ENCODE measurements around the gene FBN3.

FBN3 gene

GRCh38 chr19:8088752-8089663 is 60.4 kb downstream of the FBN3 start:
- DNase-seq = no peak

GRCh38 chr19:8087876-8088275 is 61.5 kb downstream of the FBN3 start:
- DNase-seq = no peak

DNA sequence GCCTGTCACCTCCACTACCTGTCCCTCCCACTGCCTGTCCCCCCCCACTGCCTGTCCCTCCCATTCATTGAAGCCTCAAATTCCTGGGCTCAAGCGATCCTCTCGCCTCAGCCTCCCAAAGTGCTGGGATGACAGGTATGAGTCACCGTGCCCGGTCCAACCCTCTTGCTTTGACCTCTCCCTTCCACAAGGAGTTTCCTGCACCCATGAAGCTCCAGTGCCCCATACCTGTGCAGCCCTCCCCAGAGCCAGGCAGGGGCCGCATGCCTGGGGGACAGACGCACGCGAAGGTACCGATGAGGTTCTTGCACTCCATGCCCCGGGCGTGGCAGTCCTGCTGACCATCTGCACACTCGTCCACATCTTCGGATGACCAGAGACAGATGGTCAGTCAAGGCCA is 62.5 kb downstream of the FBN3 start:
- no peak for DNase-seq

DNA sequence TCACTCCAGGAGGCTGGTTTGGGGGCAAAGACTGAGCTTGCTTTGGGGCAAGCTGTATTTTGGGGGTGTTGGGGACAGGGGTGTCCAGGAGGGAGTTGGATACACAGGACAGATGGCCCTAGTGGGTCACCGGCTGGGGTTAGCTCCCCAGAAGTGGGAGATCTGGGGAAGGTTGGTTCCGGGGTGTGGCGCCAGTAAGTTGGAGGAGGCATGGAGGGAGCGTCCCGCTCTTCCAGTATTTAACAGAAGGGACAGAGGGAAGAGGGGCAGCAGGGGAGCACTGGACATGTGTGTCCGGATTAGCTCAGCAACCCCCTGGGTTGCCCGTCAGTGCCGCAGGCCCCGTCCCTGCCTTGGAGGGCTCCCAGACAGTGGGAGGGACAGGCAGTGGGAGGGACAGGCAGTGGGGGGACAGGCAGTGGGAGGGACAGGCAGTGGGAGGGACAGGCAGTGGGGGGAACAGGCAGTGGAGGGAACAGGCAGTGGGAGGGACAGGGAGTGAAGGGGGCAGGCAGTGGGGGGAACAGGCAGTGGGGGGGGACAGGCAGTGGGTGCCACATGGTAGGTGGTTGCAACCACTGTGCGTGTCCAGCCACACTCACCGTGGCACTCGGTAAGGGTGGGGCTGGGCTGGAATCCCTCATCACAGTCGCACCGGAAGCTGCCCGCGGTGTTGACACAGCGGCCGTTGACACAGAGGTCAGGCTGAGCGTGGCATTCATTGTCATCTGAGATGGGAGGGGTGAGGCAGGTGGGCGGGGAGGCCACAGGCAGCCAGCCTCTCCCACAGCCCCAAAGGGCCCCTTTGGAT is 63.6 kb downstream of the FBN3 start:
- DNase-seq = no peak

- no peak for DNase-seq
These were observed 65.2 kb downstream of the FBN3 start for GRCh38 chr19:8084152-8084551.

DNA sequence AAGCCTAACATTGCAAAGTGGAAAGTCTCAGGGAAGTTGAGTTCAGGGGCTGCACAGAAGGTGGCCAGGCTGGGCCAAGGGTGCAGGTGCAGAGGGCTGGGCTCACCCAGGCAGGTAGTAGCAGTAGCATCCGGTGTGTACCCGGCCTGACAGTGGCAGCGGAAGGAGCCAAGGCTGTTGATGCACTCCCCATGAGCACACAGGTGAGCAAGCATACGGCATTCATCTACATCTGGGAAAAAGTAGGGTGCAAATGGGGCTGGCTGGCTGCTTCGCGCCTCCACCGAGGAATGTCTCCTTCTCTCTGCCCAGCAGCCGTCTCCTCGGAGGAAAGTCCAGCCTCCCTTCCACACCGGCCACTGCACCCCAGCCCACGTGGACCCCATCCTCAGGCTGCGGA is 66.3 kb downstream of the FBN3 start:
- no peak for DNase-seq

DNA sequence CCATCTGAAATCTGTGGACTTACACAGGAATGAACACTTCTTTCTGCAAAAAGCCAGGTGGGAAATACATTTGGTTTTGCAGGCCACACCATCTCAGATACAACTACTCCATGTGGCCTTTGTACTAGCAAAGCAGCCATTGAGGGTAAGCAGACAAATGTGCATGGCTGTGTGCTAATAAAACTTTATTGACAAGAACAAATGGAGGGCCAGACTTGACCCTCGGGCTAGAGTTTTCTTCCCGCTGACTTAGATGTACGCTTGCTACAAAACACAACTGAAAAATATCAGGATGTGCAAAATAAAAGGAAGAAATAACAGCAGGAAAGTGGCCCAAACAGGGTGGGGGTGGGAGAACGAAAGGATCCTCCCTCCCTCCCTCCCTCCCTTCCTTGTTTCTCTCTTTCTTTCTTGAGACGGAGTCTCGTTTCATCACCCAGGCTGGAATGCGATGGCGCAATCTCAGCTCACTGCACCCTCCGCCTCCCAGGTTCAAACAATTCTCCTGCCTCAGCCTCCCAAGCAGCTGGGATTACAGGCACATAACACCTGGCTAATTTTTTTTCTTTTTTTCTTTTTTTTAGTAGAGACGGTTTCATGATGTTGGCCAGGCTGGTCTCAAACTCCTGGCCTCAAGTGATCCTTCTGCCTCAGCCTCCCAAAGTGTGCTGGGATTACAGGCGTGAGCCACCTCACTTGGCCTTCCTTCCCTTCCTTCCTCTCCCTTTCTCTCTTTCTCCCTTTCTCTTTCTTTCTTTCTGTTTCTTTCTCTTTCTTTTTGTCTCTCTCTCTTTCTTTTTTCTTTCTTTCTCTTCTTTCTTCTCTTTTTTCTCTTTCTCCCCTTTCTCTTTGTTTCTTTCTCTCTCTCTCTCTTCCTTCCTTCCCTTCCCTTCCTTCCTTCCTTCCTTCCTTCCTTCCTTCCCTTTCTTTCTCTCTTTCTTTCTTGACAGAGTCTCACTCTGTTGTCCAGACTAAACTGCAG is 67.5 kb downstream of the FBN3 start:
- no peak for DNase-seq

DNA sequence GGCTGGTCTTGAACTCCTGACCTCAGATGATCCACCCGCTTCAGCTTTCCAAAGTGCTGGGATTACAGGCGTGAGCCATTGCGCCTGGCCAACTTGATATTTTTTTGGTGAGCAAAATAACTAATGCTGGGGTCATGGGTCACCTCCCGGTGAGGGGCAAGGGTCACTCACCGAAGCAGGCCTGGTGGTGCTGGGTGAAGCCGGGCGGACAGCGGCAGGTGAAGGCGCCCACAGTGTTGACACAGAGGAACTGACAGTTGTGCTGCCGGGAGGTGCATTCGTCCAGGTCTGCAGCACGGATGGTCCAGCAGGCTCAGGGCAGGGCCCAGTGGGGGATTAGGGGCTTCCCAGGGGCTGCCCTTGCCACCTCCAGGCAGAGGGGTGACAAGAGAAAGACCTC is 68.6 kb downstream of the FBN3 start:
- DNase-seq = no peak

- no peak for DNase-seq
These were observed 69.4 kb downstream of the FBN3 start for GRCh38 chr19:8079988-8080387.

GRCh38 chr19:8075158-8076074 is 74.0 kb downstream of the FBN3 start:
- DNase-seq = no peak

GRCh38 chr19:8074501-8074900 is 74.9 kb downstream of the FBN3 start:
- no peak for DNase-seq

DNA sequence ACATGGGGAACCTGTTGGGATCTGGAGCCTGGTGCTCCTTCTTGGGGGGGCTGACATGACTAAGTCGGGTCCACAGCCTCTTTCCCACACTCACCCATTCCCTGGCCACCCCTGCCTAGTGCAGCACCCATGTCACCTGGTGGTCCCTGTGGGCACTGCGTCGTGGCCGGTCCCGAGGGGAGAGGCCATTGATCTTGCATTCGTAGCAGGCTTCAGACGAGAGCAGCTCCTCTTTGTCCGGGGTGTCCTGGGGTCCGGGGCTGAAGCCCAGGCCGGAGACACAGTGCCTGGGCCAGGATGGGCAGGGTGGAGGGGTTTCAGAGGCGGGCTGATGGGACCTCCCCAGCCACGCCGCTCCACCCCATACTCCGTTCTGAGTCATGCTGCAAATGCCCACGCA is 77.5 kb downstream of the FBN3 start:
- DNase-seq = no peak

- peak; percentile 55 to 59 for DNase-seq
These were observed 80.1 kb downstream of the FBN3 start for GRCh38 chr19:8069096-8069973.

DNA sequence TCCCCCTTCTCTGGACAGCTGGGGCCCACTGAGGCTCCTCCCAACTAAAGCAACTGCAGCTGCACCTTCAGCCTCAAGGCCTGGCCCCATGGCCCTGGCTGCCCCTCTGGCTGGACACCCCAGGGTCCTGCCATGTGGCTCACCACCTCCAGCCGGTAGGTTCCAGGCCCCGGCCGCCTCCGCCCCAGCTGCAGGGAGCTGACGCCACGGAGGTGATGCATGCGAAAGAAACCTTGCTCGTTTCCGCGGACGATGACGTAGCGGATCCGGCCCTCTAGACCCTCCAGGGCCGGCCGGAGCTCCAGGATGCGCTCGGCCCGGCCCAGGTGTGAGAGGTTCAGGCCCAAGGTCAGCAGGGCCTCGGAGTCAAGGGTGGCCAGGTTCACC is 83.5 kb downstream of the FBN3 start:
- DNase-seq = no peak

- no peak for DNase-seq
These were observed 84.2 kb downstream of the FBN3 start for GRCh38 chr19:8064911-8065874.

DNA sequence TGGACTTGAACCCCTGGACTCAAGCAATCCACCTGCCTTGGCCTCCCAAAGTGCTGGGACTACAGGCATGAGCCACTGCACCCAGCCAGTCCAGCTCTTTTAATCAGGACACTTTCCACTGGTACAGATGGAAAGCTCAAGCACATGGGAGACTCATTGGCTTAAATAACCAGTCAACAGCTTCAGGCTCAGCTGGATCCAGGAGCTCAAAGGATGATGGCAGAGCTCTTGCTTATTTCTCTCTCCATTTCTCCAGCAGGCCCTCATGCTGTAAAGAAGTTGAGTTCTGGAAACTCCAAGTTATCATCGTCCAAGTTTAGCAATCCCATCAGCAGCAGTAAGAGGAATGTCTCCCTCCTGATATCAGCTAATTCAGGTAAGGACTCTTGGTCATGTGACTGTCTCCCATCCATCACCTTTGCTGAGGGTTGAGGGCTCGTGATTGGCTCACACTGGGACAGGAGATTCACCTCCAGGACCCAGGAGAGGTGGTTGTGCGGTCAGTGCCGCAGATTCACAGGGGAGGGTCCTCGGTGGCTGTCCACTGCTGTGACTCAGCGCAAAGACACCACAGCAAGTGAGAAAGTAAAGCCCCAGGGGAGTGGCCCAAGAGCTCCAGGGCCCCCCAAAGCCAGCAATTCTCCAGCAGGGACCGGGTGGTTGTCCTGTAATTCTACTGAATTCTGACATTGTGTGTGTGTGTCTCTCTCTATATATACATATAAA is 91.7 kb downstream of the FBN3 start:
- DNase-seq = no peak

DNA sequence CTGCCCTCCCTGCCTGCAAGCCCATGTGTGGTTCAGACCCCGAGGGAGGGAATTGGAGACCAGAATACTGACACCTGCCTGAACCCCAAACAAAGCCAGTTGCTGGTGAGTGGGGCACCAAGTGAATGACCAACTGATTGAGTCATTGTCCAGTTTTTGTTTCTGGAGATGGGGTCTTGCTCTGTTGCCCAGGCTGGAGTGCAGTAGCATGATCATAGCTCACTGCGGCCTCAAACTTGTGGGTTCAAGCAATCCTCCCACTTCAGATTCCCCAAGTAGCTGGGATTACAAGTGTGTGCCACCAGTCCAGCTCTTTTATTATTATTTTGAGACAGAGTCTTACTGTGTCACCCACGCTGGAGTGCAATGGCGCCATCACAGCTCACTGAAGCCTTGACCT is 92.9 kb downstream of the FBN3 start:
- no peak for DNase-seq

DNA sequence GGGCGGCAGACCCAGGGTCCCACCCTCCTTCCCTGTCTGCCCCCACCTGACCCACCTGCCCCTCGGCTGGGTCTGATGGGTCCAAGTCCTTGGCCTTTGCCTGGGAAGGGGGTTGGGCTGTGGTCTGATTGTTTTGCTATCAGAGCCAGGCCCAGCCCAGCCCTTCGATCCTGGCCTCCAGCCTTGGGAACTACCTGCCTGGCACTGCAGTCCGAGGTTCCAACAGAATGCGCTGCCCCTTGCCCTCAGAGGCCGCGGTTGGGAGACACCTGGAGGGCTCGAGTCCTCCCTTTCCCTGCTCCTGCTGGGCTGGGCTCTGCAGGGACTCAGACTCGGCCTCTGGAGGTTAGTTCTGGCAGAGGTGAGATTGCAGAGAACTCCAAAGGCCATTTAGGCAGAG is 95.2 kb downstream of the FBN3 start:
- no peak for DNase-seq

DNA sequence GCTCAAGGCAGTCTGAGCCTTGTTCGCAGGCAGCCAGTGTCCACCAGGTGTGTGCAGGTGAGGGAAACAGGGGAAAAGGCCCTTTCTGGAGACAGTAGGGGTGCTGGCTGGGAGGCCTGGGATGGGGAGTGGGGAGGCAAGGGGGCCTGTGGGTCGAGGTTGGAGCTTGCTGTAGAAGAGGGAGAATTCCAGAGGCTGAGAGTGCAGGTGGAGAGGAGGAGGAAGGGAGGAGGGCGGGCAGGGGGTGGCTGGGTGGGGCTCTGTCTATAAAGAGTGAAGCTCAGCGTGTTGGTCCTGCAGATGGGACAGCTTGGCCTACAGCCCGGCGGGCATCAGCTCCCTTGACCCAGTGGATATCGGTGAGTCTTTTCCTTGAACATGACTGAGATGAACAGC is 96.9 kb downstream of the FBN3 start, which contains the start of gene CCL25:
Gene CCL25, plus strand, starts transcription at position 297 of the 396 bp plus-strand sequence. CDS start 290 bp downstream, outside the sequence.
- DNase-seq = no peak

Measured in Kasumi-1 (cell line).